ENCODE measurements around the gene XYLT2.

DNA sequence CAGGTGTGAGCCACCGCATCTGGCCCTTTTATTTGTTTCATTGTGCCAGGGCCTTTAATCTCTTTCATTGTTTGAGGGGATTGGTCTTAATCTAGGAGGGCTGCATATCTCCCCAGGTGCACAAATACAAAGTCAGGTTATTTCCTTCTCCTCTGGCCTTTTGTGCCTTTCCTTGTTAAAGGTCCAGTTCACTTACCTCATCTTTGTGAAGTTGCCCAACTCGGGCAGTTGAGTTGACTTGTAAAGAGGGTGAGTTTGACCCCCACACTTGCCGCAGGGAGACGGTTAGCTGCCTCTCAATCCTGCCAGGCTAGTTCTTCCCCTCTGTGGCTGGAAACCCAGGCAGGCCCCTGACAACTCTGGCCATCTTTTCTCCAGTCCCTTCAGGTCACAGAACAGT is 38.3 kb upstream of the XYLT2 start:
- no peak for TF ChIP-seq CTCF (IDR thresholded peaks at IDR 0.05)
- TF ChIP-seq POLR2A (IDR thresholded peaks at IDR 0.05), result no peak
